K562 (cell line): ENCODE data around the gene MAPK8IP1. TPM values are rescaled to one million over a fixed set of nuclear protein-coding genes. Genes with fewer than 3 reads are reported as not detected.
A peak's percentile ranks its signal among the peaks of the same experiment; 100 is the strongest.

ENCODE experiments used
- ATAC-seq: fragments of 200-7000 bp; cut with Tn5 transposase; 3 replicates; pipeline ENCODE4 v1.9.1; 2020; ENCODE audit warnings: moderate library complexity
- BruUV-seq: library from RNA; stranded (reverse); fragments of 400-500 nt; replicated peaks from 2 replicates; lab custom pipeline; 2021; lab: Mats Ljungman, UMichigan
- CTCF ChIA-PET: fragments of 300-600 bp; formaldehyde crosslinking; extraction: SDS; loops from one replicate; lab custom pipeline; 2021; ENCODE audit warnings: low intra/inter-chr PET ratio; lab: Yijun Ruan, JAX
- POLR2A ChIA-PET: fragments of 300-600, 350-650 bp; sonication (Branson Sonifier 250); formaldehyde crosslinking; extraction: SDS; loops from one replicate; lab custom pipeline; 2021; ENCODE audit warnings: antibody characterized with exemption, inconsistent platforms; lab: Yijun Ruan, JAX
- DNase-seq, 4 experiments: peaks; one replicate each; pipeline versions ENCODE4 v3.0.0 to v3.0.0-alpha.2; 2011 to 2018; ENCODE audit warnings: low spot score in 3 of 4, mixed read lengths in 3 of 4; ENCODE audit errors: extremely low read depth in 1 of 4
- FAIRE-seq: peaks from 2 replicates; lab custom pipeline; 2011; peaks lifted over from hg19 to GRCh38; lab: Jason Lieb, UNC
- H2AFZ ChIP-seq: 2 replicates; pipeline ENCODE4 v1.6.0; 2011; ENCODE audit warnings: low read depth, low read length, control low read depth, inconsistent platforms
- H3K27ac ChIP-seq: fragments of 200-600 bp; 3 replicates; pipeline ENCODE4 v1.8.0; 2011; ENCODE audit warnings: low read depth, mild to moderate bottlenecking, control low read depth, inconsistent platforms, low read length, moderate library complexity, mixed read lengths; ENCODE audit errors: extremely low read depth
- H3K27me3 ChIP-seq, 2 experiments: fragments of 300-600 bp in 1 of 2; 2 replicates in 1 of 2; 3 replicates in 1 of 2; pipeline versions ENCODE4 v1.6.0 to v1.8.0; 2011; ENCODE audit warnings: inconsistent platforms in 2 of 2, low read length in 2 of 2, mild to moderate bottlenecking in 1 of 2, mixed read lengths in 1 of 2, moderate library complexity in 1 of 2; ENCODE audit not compliant: control insufficient read depth in 2 of 2, insufficient read depth in 2 of 2
- H3K36me3 ChIP-seq: fragments of 300-600 bp; 3 replicates; pipeline ENCODE4 v1.8.0; 2011; ENCODE audit warnings: mild to moderate bottlenecking, low read length, inconsistent platforms; ENCODE audit not compliant: control insufficient read depth, insufficient read depth
- H3K4me1 ChIP-seq, 2 experiments: fragments of 200-600 bp in 1 of 2; replicated peaks in 1 of 2; 2 replicates in 1 of 2; 3 replicates in 1 of 2; pipeline versions ENCODE4 v1.5.1 to v1.8.0; 2011; ENCODE audit warnings: inconsistent platforms in 2 of 2, low read length in 2 of 2, mild to moderate bottlenecking in 1 of 2, mixed read lengths in 1 of 2, moderate library complexity in 1 of 2; ENCODE audit not compliant: control insufficient read depth in 2 of 2, insufficient read depth in 2 of 2
- H3K4me2 ChIP-seq: 2 replicates; pipeline ENCODE4 v1.6.1; 2011; ENCODE audit warnings: low read length, control low read depth, inconsistent platforms, mixed read lengths; ENCODE audit not compliant: insufficient read depth
- H3K4me3 ChIP-seq: fragments of 200-600 bp; sonication (generic), shearing (Covaris generic); 2 replicates; pipeline ENCODE4 v1.5.1; 2016; ENCODE audit warnings: control low read depth, inconsistent platforms
- H3K79me2 ChIP-seq: fragments of 200-600 bp; 3 replicates; pipeline ENCODE4 v1.8.0; 2011; ENCODE audit warnings: low read length, inconsistent platforms; ENCODE audit not compliant: control insufficient read depth, insufficient read depth
- H3K9ac ChIP-seq, 2 experiments: 2 replicates each; pipeline versions ENCODE4 v1.6.0 to v1.6.1; 2011; ENCODE audit warnings: low read depth in 2 of 2, low read length in 2 of 2, control low read depth in 1 of 2, inconsistent platforms in 1 of 2, mild to moderate bottlenecking in 1 of 2, mixed read lengths in 1 of 2; ENCODE audit not compliant: insufficient read depth in 1 of 2
- H3K9me1 ChIP-seq: one replicate; pipeline ENCODE4 v1.6.0; 2011; ENCODE audit warnings: inconsistent platforms, mild to moderate bottlenecking, low read length, moderate library complexity; ENCODE audit not compliant: control insufficient read depth, insufficient read depth
- H3K9me3 ChIP-seq: replicated peaks from 2 replicates; pipeline ENCODE4 v1.5.1; 2011; ENCODE audit warnings: low read depth, low read length, inconsistent platforms; ENCODE audit not compliant: control insufficient read depth, insufficient read depth
- H4K20me1 ChIP-seq: replicated peaks from 2 replicates; pipeline ENCODE4 v1.6.1; 2011; ENCODE audit warnings: low read length, inconsistent platforms, mixed read lengths; ENCODE audit not compliant: control insufficient read depth, insufficient read depth
- BHLHE40 ChIP-seq: IDR thresholded peaks from 2 replicates; pipeline ENCODE4 v1.6.1; 2011; ENCODE audit warnings: low read length, improper control_type of control experiment
- E2F6 ChIP-seq, 2 experiments: IDR thresholded peaks; 2 replicates each; pipeline ENCODE4 v1.6.1; 2011; ENCODE audit warnings: borderline replicate concordance in 1 of 2, control low read depth in 1 of 2, low read depth in 1 of 2, low read length in 1 of 2, mild to moderate bottlenecking in 1 of 2, mixed read lengths in 1 of 2, moderate library complexity in 1 of 2; ENCODE audit not compliant: insufficient read depth in 1 of 2, insufficient read length in 1 of 2, poor library complexity in 1 of 2, severe bottlenecking in 1 of 2; ENCODE audit errors: extremely low read depth in 1 of 2
- EGR1 ChIP-seq: fragments of 450-650 bp; conservative IDR thresholded peaks from 2 replicates; pipeline ENCODE4 v1.6.1; 2017; ENCODE audit warnings: mild to moderate bottlenecking
- EP400 ChIP-seq: fragments of 450-650 bp; IDR thresholded peaks from 2 replicates; pipeline ENCODE4 v1.6.1; 2017; ENCODE audit warnings: antibody characterized with exemption, mild to moderate bottlenecking, moderate library complexity
- L3MBTL2 ChIP-seq: fragments of 450-650 bp; IDR thresholded peaks from 2 replicates; pipeline ENCODE4 v1.6.1; 2016; ENCODE audit warnings: mild to moderate bottlenecking, moderate library complexity
- MAX ChIP-seq: sonication (generic); formaldehyde crosslinking; IDR thresholded peaks from 2 replicates; pipeline ENCODE4 v1.9.0; 2022; ENCODE audit warnings: mild to moderate bottlenecking, missing genetic modification reagents
- MEIS2 ChIP-seq: fragments of 450-650 bp; IDR thresholded peaks from 2 replicates; pipeline ENCODE4 v1.6.1; 2014; ENCODE audit warnings: mild to moderate bottlenecking; ENCODE audit not compliant: partially characterized antibody
- MGA ChIP-seq: fragments of 450-650 bp; IDR thresholded peaks from 2 replicates; pipeline ENCODE4 v1.6.1; 2016; ENCODE audit warnings: mild to moderate bottlenecking, moderate library complexity
- ZFX ChIP-seq: sonication (generic); formaldehyde crosslinking; IDR thresholded peaks from 2 replicates; pipeline ENCODE4 v1.8.0; 2022; ENCODE audit warnings: mild to moderate bottlenecking, missing genetic modification reagents, moderate library complexity
- WGBS: fragments of 100-300 bp; shearing (Covaris generic); methylation state at CpG from one replicate; pipeline ENCODE4 v1.1.6; 2016; ENCODE audit warnings: low coverage, mixed read lengths; ENCODE audit not compliant: insufficient coverage; ENCODE audit errors: missing lambda C conversion rate; 5-methylcytosine and 5-hydroxymethylcytosine counted together
- in situ Hi-C: fragments of 300-500 bp; cut with MboI; formaldehyde crosslinking; loops from 4 replicates; pipeline ENCODE4 v1.15.0; 2018; ENCODE audit warnings: inconsistent platforms, mixed read lengths
- intact Hi-C: fragments of 100-400 bp; cut with micrococcal nuclease; formaldehyde crosslinking; loops from 2 replicates; pipeline ENCODE4 v1.14.2; 2022
- polyA plus RNA-seq, 8 experiments: library from polyadenylated mRNA; depleted of rRNA in 4 of 8; stranded (reverse) in 5 of 8; unstranded in 3 of 8; fragments of >200 nt; fragmentation: Nextera tagmentation in 2 of 8; fragmentation: Illumina TruSeq in 1 of 8; extraction: Ambion mirVana in 2 of 8; extraction: Trizol in 1 of 8; gene quantifications; 2 replicates each; pipeline versions ENCODE4 v1.2.1 to v1.2.3, GENCODE V29; 2011 to 2014; ENCODE audit warnings: inconsistent platforms in 1 of 8, missing spikeins in 1 of 8
- total RNA-seq, 7 experiments: library from RNA; depleted of rRNA in 6 of 7; stranded (reverse); fragments of >200 nt in 6 of 7; fragmentation: Illumina TruSeq in 2 of 7; extraction: Trizol in 2 of 7; gene quantifications; 2 replicates each; pipeline versions ENCODE4 v1.2.1 to v1.2.3, GENCODE V29; 2011 to 2021; ENCODE audit warnings: low replicate concordance in 1 of 7

The MAPK8IP1 gene
- total and polyA plus RNA-seq, 9 of the 15 experiments (the other 6 are each of a cell fraction or from before 2014, with no cell fraction given): 0.13 to 6.9 (median 2.5) TPM

GRCh38 chr11:45839204-45839603, 46.2 kb upstream of the MAPK8IP1 start:
- Histone ChIP-seq H3K79me2 (no peaks in the 10 kb centered on the region), H3K27me3 (no peaks in the 10 kb centered on the region), H3K9ac (peak overlapping the region in 1 of 2 experiments; percentile 56; a peak in 1 of 4 replicates), H2AFZ (peak overlapping the region; percentile 60; the same call in 1 of the 2 replicates), H3K9me3 (no peaks in the 10 kb centered on the region), H3K4me3 (no peak overlapping the region), H3K9me1 (no peaks in the 10 kb centered on the region), H3K4me2 (no peak overlapping the region), H3K27ac (no peak overlapping the region), H3K36me3 (no peaks in the 10 kb centered on the region), H3K4me1 (peaks cover 7 to 12% of the 10 kb centered on the region in 2 experiments; a peak in 4 of 5 replicates), H4K20me1 (no peaks in the 10 kb centered on the region)
- peak; percentile 58 for TF ChIP-seq MGA
- peak in 1 of 2 experiments; percentile 76 for TF ChIP-seq E2F6 (IDR thresholded peaks at IDR 0.05; ENCODE audit: borderline replicate concordance in 1 of 2, extremely low read depth in 1 of 2, insufficient read depth in 1 of 2, insufficient read length in 1 of 2, low read depth in 1 of 2, low read length in 1 of 2, poor library complexity in 1 of 2, severe bottlenecking in 1 of 2)
- TF ChIP-seq MEIS2: no peak
- peak; percentile 70 for TF ChIP-seq EGR1
- peak; percentile 74 for TF ChIP-seq L3MBTL2
- TF ChIP-seq MAX (CRISPR knock-in tag): peak; percentile 37; the same call in 1 of the 2 replicates
- TF ChIP-seq EP400: no peak
- peak; percentile 86 for TF ChIP-seq BHLHE40
- 0 out of 2 replicates have a peak, but pooled peaks have one; percentile 20 for TF ChIP-seq ZFX (CRISPR knock-in tag)
- DNase-seq: peak in 1 of 4 experiments; percentile 31
- 32% methylated on average over 6 of the region's 6 CpGs for WGBS
- no peak for ATAC-seq
- intact Hi-C loops: no loop called here
- ChIA-PET CTCF (no interaction called here), POLR2A (no interaction called here)
- in situ Hi-C loops: no loop called here
- no peak for FAIRE-seq
- BruUV-seq: no TSS peak
